ENCODE results near the gene FBXO38. TPM values are rescaled to one million over a fixed set of nuclear protein-coding genes. Genes with fewer than 3 reads are reported as not detected.

Gene FBXO38
- total RNA-seq, 1 experiment from 2014 or later = 34.5 TPM

DNA sequence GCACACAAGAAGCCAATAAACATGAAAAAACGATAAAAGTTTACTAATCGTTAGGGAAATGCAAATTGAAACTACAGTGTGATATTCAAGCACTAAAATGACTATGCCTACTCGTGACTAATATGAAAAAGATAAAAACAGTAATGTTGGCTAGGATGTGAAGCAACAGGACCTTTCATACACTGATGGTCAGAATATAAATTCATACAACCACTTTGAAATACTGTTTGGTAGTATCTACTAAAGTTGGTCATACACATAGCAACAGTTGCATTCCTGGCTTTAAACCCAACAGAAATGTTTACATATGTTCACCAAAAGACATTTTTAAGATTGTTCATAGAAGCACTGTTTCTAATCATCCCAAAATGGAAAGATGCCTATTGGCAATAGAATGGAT is 24.3 kb downstream of the FBXO38 start:
- ATAC-seq (no peak), DNase-seq (ENCODE audit: low read depth, low spot score) (no peak)
- Histone ChIP-seq H3K4me3 (ENCODE audit: low read depth in 2 of 2, low read length in 2 of 2) (no peak overlapping the region), H3K36me3 (ENCODE audit: control insufficient read depth, insufficient read depth, low read length) (peaks cover 42% of the 10 kb centered on the region), H3K4me1 (ENCODE audit: control insufficient read depth, insufficient read depth, low read length) (no peaks in the 10 kb centered on the region), H3K27ac (ENCODE audit: low read length) (no peak overlapping the region), H3K27me3 (ENCODE audit: control insufficient read depth, insufficient read depth, low read length) (no peaks in the 10 kb centered on the region), H3K9me3 (ENCODE audit: control insufficient read depth, insufficient read depth, low read depth, low read length) (no peaks in the 10 kb centered on the region)
- intact Hi-C loops (cut with micrococcal nuclease; ENCODE audit: unreplicated experiment) = no loop called here
- TF ChIP-seq TCF7L2 (IDR thresholded peaks at IDR 0.05; ENCODE audit: low read depth, low read length) = no peak
- TF ChIP-seq, protein P1, sequence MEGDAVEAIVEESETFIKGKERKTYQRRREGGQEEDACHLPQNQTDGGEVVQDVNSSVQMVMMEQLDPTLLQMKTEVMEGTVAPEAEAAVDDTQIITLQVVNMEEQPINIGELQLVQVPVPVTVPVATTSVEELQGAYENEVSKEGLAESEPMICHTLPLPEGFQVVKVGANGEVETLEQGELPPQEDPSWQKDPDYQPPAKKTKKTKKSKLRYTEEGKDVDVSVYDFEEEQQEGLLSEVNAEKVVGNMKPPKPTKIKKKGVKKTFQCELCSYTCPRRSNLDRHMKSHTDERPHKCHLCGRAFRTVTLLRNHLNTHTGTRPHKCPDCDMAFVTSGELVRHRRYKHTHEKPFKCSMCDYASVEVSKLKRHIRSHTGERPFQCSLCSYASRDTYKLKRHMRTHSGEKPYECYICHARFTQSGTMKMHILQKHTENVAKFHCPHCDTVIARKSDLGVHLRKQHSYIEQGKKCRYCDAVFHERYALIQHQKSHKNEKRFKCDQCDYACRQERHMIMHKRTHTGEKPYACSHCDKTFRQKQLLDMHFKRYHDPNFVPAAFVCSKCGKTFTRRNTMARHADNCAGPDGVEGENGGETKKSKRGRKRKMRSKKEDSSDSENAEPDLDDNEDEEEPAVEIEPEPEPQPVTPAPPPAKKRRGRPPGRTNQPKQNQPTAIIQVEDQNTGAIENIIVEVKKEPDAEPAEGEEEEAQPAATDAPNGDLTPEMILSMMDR (IDR thresholded peaks at IDR 0.05) = no peak
- TF ChIP-seq, protein P2, sequence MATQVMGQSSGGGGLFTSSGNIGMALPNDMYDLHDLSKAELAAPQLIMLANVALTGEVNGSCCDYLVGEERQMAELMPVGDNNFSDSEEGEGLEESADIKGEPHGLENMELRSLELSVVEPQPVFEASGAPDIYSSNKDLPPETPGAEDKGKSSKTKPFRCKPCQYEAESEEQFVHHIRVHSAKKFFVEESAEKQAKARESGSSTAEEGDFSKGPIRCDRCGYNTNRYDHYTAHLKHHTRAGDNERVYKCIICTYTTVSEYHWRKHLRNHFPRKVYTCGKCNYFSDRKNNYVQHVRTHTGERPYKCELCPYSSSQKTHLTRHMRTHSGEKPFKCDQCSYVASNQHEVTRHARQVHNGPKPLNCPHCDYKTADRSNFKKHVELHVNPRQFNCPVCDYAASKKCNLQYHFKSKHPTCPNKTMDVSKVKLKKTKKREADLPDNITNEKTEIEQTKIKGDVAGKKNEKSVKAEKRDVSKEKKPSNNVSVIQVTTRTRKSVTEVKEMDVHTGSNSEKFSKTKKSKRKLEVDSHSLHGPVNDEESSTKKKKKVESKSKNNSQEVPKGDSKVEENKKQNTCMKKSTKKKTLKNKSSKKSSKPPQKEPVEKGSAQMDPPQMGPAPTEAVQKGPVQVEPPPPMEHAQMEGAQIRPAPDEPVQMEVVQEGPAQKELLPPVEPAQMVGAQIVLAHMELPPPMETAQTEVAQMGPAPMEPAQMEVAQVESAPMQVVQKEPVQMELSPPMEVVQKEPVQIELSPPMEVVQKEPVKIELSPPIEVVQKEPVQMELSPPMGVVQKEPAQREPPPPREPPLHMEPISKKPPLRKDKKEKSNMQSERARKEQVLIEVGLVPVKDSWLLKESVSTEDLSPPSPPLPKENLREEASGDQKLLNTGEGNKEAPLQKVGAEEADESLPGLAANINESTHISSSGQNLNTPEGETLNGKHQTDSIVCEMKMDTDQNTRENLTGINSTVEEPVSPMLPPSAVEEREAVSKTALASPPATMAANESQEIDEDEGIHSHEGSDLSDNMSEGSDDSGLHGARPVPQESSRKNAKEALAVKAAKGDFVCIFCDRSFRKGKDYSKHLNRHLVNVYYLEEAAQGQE (IDR thresholded peaks at IDR 0.05; ENCODE audit: insufficient read depth in 1 of 2, low read depth in 2 of 2, low read length in 1 of 2) = no peak
- no peak for TF ChIP-seq POLR2AphosphoS5 (IDR thresholded peaks at IDR 0.05; ENCODE audit: low read depth, low read length)
- TF ChIP-seq SIN3A (IDR thresholded peaks at IDR 0.05; ENCODE audit: borderline replicate concordance, insufficient read depth, low read depth, low read length) = no peak
- POLR2A ChIA-PET = no interaction called here
- in situ Hi-C loops (cut with HindIII; ENCODE audit: low pct_unique_long_range_greater_than_20kb, low sequenced_read_pairs) = no loop called here
- no TSS peak for BruUV-seq (replicated peaks)
- CTCF ChIA-PET = no interaction called here

DNA sequence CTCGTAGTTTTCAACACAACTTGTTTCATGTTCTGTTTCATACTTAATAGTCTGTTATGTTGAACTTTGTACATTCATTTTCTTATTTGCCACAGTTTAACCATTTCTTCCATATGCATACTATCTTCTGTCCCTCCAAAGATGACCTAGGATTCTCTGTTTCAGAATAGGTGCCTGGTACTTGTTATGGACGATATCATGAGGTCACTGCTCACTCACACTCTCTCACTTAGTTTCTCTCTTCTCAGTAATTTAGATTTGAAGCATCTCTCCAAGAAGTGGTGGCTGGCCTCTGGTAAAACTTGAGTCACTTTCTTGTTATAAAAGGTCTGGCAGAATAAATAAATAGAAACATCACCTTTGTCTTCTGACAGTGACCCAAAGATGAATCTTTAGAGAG is 28.4 kb downstream of the FBXO38 start:
- ChIA-PET POLR2A (no interaction called here), CTCF (no interaction called here)
- Histone ChIP-seq H3K4me3 (ENCODE audit: low read depth in 2 of 2, low read length in 2 of 2) (no peak overlapping the region), H3K9me3 (ENCODE audit: control insufficient read depth, insufficient read depth, low read depth, low read length) (no peaks in the 10 kb centered on the region), H3K36me3 (ENCODE audit: control insufficient read depth, insufficient read depth, low read length) (peaks cover 45% of the 10 kb centered on the region), H3K27me3 (ENCODE audit: control insufficient read depth, insufficient read depth, low read length) (no peaks in the 10 kb centered on the region), H3K27ac (ENCODE audit: low read length) (no peak overlapping the region), H3K4me1 (ENCODE audit: control insufficient read depth, insufficient read depth, low read length) (no peaks in the 10 kb centered on the region)
- in situ Hi-C loops (cut with HindIII; ENCODE audit: low pct_unique_long_range_greater_than_20kb, low sequenced_read_pairs) = no loop called here
- intact Hi-C loops (cut with micrococcal nuclease; ENCODE audit: unreplicated experiment) = no loop called here
- TF ChIP-seq POLR2AphosphoS5 (IDR thresholded peaks at IDR 0.05; ENCODE audit: low read depth, low read length) = no peak
- TF ChIP-seq, protein P2 (IDR thresholded peaks at IDR 0.05; ENCODE audit: insufficient read depth in 1 of 2, low read depth in 2 of 2, low read length in 1 of 2) = no peak
- BruUV-seq (replicated peaks) = no TSS peak
- ATAC-seq (no peak), DNase-seq (ENCODE audit: low read depth, low spot score) (no peak)

All from Panc1 (cell line).